Mesenchymal stem cell (in vitro differentiated cells and primary cell): ENCODE data around the gene SMIM45.

Source experiments
- DNase-seq: peaks from one replicate; pipeline ENCODE4 v3.0.0-alpha.2; 2013
- H2AFZ ChIP-seq: one replicate; pipeline ENCODE4 v1.6.1; 2013; ENCODE audit warnings: low read depth, mild to moderate bottlenecking, control low read depth, inconsistent platforms, low read length, moderate library complexity
- H2AK5ac ChIP-seq: 2 replicates; pipeline ENCODE4 v1.6.1; 2013; ENCODE audit warnings: low read length, moderate library complexity, mild to moderate bottlenecking, inconsistent platforms; ENCODE audit not compliant: severe bottlenecking
- H2BK120ac ChIP-seq: one replicate; pipeline ENCODE4 v1.6.1; 2013; ENCODE audit warnings: low read depth, mild to moderate bottlenecking, inconsistent platforms, low read length, moderate library complexity
- H2BK12ac ChIP-seq, 2 experiments: one replicate each; pipeline ENCODE4 v1.6.1; 2013; ENCODE audit warnings: inconsistent platforms in 2 of 2, low read length in 2 of 2, mild to moderate bottlenecking in 2 of 2, moderate library complexity in 2 of 2, control low read depth in 1 of 2
- H2BK15ac ChIP-seq: one replicate; pipeline ENCODE4 v1.6.1; 2013; ENCODE audit warnings: mild to moderate bottlenecking, low read depth, inconsistent platforms; ENCODE audit not compliant: poor library complexity, severe bottlenecking
- H2BK5ac ChIP-seq: 2 replicates; pipeline ENCODE4 v1.6.1; 2013; ENCODE audit warnings: low read depth, mild to moderate bottlenecking, low read length, control low read depth, inconsistent platforms; ENCODE audit not compliant: poor library complexity, severe bottlenecking
- H3K14ac ChIP-seq, 2 experiments: one replicate each; pipeline ENCODE4 v1.6.1; 2013; ENCODE audit warnings: inconsistent platforms in 2 of 2, low read length in 2 of 2, control low read depth in 1 of 2, mild to moderate bottlenecking in 1 of 2, moderate library complexity in 1 of 2
- H3K18ac ChIP-seq, 2 experiments: one replicate each; pipeline ENCODE4 v1.6.1; 2013; ENCODE audit warnings: inconsistent platforms in 2 of 2, low read length in 2 of 2, control low read depth in 1 of 2, low read depth in 1 of 2, mild to moderate bottlenecking in 1 of 2
- H3K23ac ChIP-seq, 2 experiments: one replicate each; pipeline ENCODE4 v1.6.1; 2013; ENCODE audit warnings: inconsistent platforms in 2 of 2, low read length in 2 of 2, mild to moderate bottlenecking in 2 of 2, moderate library complexity in 2 of 2, control low read depth in 1 of 2
- H3K27ac ChIP-seq: 2 replicates; pipeline ENCODE4 v1.5.1; 2013; ENCODE audit warnings: mild to moderate bottlenecking, moderate library complexity, low read length, control low read depth, inconsistent platforms; ENCODE audit not compliant: poor library complexity, severe bottlenecking
- H3K27me3 ChIP-seq, 2 experiments: 2 replicates each; pipeline versions ENCODE4 v1.6.1 to v1.7.0; 2013; ENCODE audit warnings: low read length in 2 of 2, mild to moderate bottlenecking in 2 of 2, moderate library complexity in 2 of 2, control low read depth in 1 of 2, inconsistent platforms in 1 of 2; ENCODE audit not compliant: control insufficient read depth in 1 of 2, insufficient read depth in 1 of 2
- H3K36me3 ChIP-seq, 2 experiments: 2 replicates each; pipeline versions ENCODE4 v1.6.1 to v1.7.0; 2013; ENCODE audit warnings: low read length in 2 of 2, control low read depth in 1 of 2, inconsistent platforms in 1 of 2, low read depth in 1 of 2, mild to moderate bottlenecking in 1 of 2; ENCODE audit not compliant: insufficient read depth in 2 of 2, control insufficient read depth in 1 of 2
- H3K4ac ChIP-seq, 2 experiments: one replicate each; pipeline ENCODE4 v1.6.1; 2013; ENCODE audit warnings: inconsistent platforms in 2 of 2, low read length in 2 of 2, mild to moderate bottlenecking in 2 of 2, moderate library complexity in 2 of 2, control low read depth in 1 of 2, low read depth in 1 of 2
- H3K4me1 ChIP-seq: 2 replicates; pipeline ENCODE4 v1.6.1; 2013; ENCODE audit warnings: low read depth, low read length, control low read depth; ENCODE audit not compliant: control insufficient read depth, insufficient read depth
- H3K4me2 ChIP-seq: 2 replicates; pipeline ENCODE4 v1.6.1; 2013; ENCODE audit warnings: low read length, mild to moderate bottlenecking, inconsistent platforms; ENCODE audit not compliant: poor library complexity, severe bottlenecking
- H3K4me3 ChIP-seq, 2 experiments: 2 replicates each; pipeline versions ENCODE4 v1.5.1 to v1.7.0; 2013; ENCODE audit warnings: low read length in 2 of 2, mild to moderate bottlenecking in 2 of 2, control low read depth in 1 of 2, low read depth in 1 of 2; ENCODE audit not compliant: insufficient read depth in 1 of 2
- H3K79me1 ChIP-seq: replicated peaks from 2 replicates; pipeline ENCODE4 v1.6.1; 2013; ENCODE audit warnings: mild to moderate bottlenecking, control low read depth, low read length, inconsistent platforms; ENCODE audit not compliant: poor library complexity, severe bottlenecking
- H3K9ac ChIP-seq: 2 replicates; pipeline ENCODE4 v1.7.0; 2013; ENCODE audit warnings: mild to moderate bottlenecking, low read length, moderate library complexity
- H3K9me3 ChIP-seq: 2 replicates; pipeline ENCODE4 v1.7.0; 2013; ENCODE audit warnings: mild to moderate bottlenecking, low read length; ENCODE audit not compliant: control insufficient read depth
- H4K8ac ChIP-seq: one replicate; pipeline ENCODE4 v1.6.1; 2013; ENCODE audit warnings: inconsistent platforms, mild to moderate bottlenecking, low read length, moderate library complexity
- H4K91ac ChIP-seq: one replicate; pipeline ENCODE4 v1.6.1; 2013; ENCODE audit warnings: mild to moderate bottlenecking, low read length, inconsistent platforms
- WGBS: methylation state at CpG from one replicate; pipeline ENCODE4 v1.1.7; 2013; ENCODE audit warnings: mixed read lengths; 5-methylcytosine and 5-hydroxymethylcytosine counted together

The SMIM45 gene

GRCh38 chr22:41949297-41949965 lies 2.5 kb upstream of the SMIM45 start:
- no peak overlapping the region for H3K4me2 ChIP-seq
- no peak overlapping the region for H3K4ac ChIP-seq
- WGBS, result 90% methylated on average over 7 of the region's 7 CpGs
- peaks cover 5% of the 10 kb centered on the region for H3K79me1 ChIP-seq
- no peak overlapping the region for H2AFZ ChIP-seq
- no peak overlapping the region for H2BK12ac ChIP-seq
- H3K9me3 ChIP-seq, result no peaks in the 10 kb centered on the region
- H4K91ac ChIP-seq, result no peak overlapping the region
- H3K4me1 ChIP-seq, result peaks cover 23% of the 10 kb centered on the region
- H3K18ac ChIP-seq, result no peak overlapping the region
- H4K8ac ChIP-seq, result no peak overlapping the region
- H3K14ac ChIP-seq, result no peak overlapping the region
- no peak overlapping the region for H3K4me3 ChIP-seq
- H2AK5ac ChIP-seq, result no peak overlapping the region
- no peak overlapping the region for H2BK5ac ChIP-seq
- peaks cover 0 to 22% of the 10 kb centered on the region in 2 experiments for H3K27me3 ChIP-seq
- no peak overlapping the region for H3K23ac ChIP-seq
- H3K27ac ChIP-seq, result no peak overlapping the region
- H3K9ac ChIP-seq, result no peak overlapping the region
- no peaks in the 10 kb centered on the region for H3K36me3 ChIP-seq
- H2BK15ac ChIP-seq, result no peak overlapping the region
- DNase-seq, result no peak
- H2BK120ac ChIP-seq, result no peak overlapping the region

- Histone ChIP-seq H2BK5ac (no peak overlapping the region), H3K9me3 (no peaks in the 10 kb centered on the region), H2BK120ac (no peak overlapping the region), H3K14ac (no peak overlapping the region), H2AK5ac (no peak overlapping the region), H2BK12ac (no peak overlapping the region), H4K8ac (no peak overlapping the region), H3K4me1 (peaks cover 18% of the 10 kb centered on the region), H3K4me2 (no peak overlapping the region), H3K27me3 (peaks cover 0 to 22% of the 10 kb centered on the region in 2 experiments), H4K91ac (no peak overlapping the region), H3K18ac (no peak overlapping the region), H3K4ac (no peak overlapping the region), H2AFZ (no peak overlapping the region), H3K79me1 (no peaks in the 10 kb centered on the region), H3K4me3 (no peak overlapping the region), H3K36me3 (no peaks in the 10 kb centered on the region), H3K27ac (no peak overlapping the region), H3K9ac (no peak overlapping the region), H2BK15ac (no peak overlapping the region), H3K23ac (no peak overlapping the region)
- 69% methylated on average over 2 of the region's 2 CpGs for WGBS
- DNase-seq, result no peak
Measured at GRCh38 chr22:41952713-41953112, 763 bp downstream of the SMIM45 start.

- no peak overlapping the region for H2BK5ac ChIP-seq
- H3K4me2 ChIP-seq, result peak overlapping the region; percentile 5
- no peak overlapping the region for H3K23ac ChIP-seq
- 69% methylated on average over 18 of the region's 23 CpGs for WGBS
- H3K4me1 ChIP-seq, result peaks cover 8% of the 10 kb centered on the region
- no peak for DNase-seq
- H3K18ac ChIP-seq, result peak overlapping the region in 1 of 2 experiments; percentile 16
- no peaks in the 10 kb centered on the region for H3K79me1 ChIP-seq
- no peak overlapping the region for H3K9ac ChIP-seq
- no peaks in the 10 kb centered on the region for H3K9me3 ChIP-seq
- H3K14ac ChIP-seq, result no peak overlapping the region
- H2BK12ac ChIP-seq, result no peak overlapping the region
- peak overlapping the region; percentile 48 for H4K91ac ChIP-seq
- H2AFZ ChIP-seq, result no peak overlapping the region
- H3K27me3 ChIP-seq, result peaks cover 3 to 6% of the 10 kb centered on the region in 2 experiments
- H3K27ac ChIP-seq, result no peak overlapping the region
- H4K8ac ChIP-seq, result peak overlapping the region; percentile 59
- H3K4ac ChIP-seq, result peak overlapping the region in 1 of 2 experiments; percentile 35
- no peaks in the 10 kb centered on the region for H3K36me3 ChIP-seq
- no peak overlapping the region for H3K4me3 ChIP-seq
- H2AK5ac ChIP-seq, result no peak overlapping the region
- H2BK15ac ChIP-seq, result no peak overlapping the region
- H2BK120ac ChIP-seq, result no peak overlapping the region
Measured at GRCh38 chr22:41957941-41958556, 6.1 kb downstream of the SMIM45 start.

GRCh38 chr22:41963453-41964111 lies 11.6 kb downstream of the SMIM45 start:
- no peaks in the 10 kb centered on the region for H3K4me1 ChIP-seq
- H2BK12ac ChIP-seq, result no peak overlapping the region
- H3K23ac ChIP-seq, result no peak overlapping the region
- no peak overlapping the region for H3K4me2 ChIP-seq
- no peak overlapping the region for H2BK120ac ChIP-seq
- no peak overlapping the region for H4K91ac ChIP-seq
- no peaks in the 10 kb centered on the region for H3K9me3 ChIP-seq
- no peak overlapping the region for H3K27ac ChIP-seq
- no peak overlapping the region for H3K9ac ChIP-seq
- no peak overlapping the region for H2AK5ac ChIP-seq
- peaks cover 5 to 14% of the 10 kb centered on the region in 2 experiments for H3K27me3 ChIP-seq
- no peaks in the 10 kb centered on the region for H3K36me3 ChIP-seq
- H2BK15ac ChIP-seq, result no peak overlapping the region
- 71% methylated on average over 9 of the region's 9 CpGs for WGBS
- H3K4ac ChIP-seq, result no peak overlapping the region
- no peak overlapping the region for H3K14ac ChIP-seq
- no peak overlapping the region for H4K8ac ChIP-seq
- no peak overlapping the region for H2BK5ac ChIP-seq
- H3K79me1 ChIP-seq, result no peaks in the 10 kb centered on the region
- no peak for DNase-seq
- H2AFZ ChIP-seq, result no peak overlapping the region
- no peak overlapping the region for H3K18ac ChIP-seq
- no peak overlapping the region for H3K4me3 ChIP-seq
